ENCODE results near the gene ALPG.
"Not testable (repeated sequence)": the region's sequence is repeated elsewhere in the genome, so short reads cannot be mapped to it uniquely, and the experiment has no call there.

Gene ALPG

DNA sequence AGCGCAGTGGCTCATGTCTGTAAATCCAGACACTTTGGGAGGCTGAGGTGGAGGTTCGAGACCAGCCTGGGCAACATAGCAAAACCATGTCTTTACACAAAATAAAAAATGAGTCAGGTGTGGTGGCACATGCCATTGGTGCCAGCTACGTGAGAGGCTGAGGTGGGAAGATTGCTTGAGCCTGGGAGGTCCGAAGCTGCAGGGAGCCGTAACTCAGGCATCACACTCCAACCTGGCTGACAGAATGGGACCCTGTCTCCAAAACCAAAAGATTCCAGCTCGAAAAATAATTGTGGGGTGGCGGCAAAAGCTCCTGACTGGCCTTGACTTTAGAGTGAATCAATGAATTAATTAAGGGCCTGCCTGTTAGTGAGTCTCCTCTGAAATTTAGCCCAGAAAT, 29.3 kb upstream of the ALPG start:
- no peak for DNase-seq

DNA sequence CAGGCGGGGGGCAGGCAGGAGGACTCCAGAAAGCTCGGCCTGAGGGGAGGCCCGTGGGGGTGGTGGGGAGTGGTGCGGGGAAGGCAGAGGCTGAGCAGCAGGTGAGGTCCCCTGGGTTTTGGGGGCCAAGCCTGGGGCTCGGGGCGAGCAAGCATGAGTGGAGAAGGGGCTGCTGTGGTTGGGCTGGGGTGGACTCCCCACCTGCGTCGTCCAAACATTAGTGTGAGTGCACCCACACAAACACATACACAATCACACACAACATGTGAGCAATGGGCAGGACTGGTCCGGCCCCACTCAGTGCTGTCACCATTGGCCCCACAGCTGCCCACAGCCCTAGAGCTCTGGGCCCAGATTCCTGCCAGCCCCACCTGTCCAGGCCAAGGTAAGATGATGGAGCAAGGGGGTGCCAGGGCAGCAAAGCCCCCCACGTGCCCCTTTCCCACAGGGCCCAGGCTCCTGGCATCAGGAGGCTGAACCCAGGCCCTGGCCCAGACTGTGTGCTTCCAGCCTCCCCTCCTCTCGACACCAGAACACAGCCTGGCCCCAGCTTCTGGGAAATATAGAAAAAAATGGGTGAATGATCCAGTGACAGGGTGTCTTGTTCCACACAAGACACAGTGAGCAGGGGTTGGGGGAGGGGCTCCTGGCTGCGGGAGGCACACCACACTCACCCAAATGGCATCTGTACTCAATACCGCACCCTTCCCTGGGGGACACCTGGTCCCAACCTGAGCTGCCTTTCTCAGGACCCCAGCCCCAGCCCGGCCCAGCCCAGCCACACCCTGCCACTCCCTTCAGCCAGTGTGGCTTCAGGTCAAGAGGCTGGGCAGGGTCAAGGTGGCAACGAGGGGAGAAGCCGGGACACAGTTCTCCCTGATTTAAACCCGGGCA, 28.6 kb upstream of the ALPG start:
- no peak for DNase-seq

DNA sequence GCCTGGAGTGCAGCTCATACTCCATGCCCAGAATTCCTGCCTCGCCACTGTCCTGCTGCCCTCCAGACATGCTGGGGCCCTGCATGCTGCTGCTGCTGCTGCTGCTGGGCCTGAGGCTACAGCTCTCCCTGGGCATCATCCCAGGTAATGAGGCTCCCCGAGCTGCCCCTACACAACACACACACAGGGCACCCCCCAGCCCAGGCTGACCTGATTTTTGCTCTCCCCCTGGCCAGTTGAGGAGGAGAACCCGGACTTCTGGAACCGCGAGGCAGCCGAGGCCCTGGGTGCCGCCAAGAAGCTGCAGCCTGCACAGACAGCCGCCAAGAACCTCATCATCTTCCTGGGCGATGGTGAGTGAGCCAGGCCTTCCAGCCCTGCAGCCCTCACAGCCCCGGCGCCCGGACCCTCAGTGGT, 27.9 kb upstream of the ALPG start, which contains the start of gene ALPP:
ALPP (plus strand) TSS at position 17 of the 417 bp plus-strand sequence; CDS start at position 69, 52 bp downstream.
- DNase-seq: not testable (repeated sequence)

DNA sequence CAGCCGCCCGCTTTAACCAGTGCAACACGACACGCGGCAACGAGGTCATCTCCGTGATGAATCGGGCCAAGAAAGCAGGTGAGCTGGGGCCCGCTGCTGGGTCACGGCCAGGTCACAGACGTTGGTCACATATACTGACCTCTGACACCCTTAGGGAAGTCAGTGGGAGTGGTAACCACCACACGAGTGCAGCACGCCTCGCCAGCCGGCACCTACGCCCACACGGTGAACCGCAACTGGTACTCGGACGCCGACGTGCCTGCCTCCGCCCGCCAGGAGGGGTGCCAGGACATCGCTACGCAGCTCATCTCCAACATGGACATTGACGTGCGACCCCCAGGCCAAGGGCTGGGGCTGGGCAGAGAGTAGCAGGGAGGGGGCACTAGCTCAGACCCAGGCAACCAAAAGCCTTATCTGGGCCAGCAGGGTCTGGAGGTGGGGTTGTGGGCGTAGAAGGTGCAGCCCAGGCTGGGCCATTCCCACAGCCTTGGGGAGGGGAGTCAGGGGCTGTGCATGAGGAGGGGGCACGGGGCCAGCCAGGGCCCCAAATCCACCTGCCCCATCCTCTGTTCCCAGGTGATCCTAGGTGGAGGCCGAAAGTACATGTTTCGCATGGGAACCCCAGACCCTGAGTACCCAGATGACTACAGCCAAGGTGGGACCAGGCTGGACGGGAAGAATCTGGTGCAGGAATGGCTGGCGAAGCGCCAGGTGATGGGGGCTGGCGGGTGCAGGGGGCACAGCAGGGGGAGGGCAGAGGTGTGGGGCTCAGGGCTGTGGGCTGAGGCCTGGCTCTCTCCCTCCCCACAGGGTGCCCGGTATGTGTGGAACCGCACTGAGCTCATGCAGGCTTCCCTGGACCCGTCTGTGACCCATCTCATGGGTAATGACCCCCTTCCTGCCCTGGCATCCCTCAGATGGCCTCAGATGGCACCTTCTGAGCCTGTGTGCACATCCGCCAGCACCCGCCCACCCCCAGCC, 26.7 kb upstream of the ALPG start:
- DNase-seq: not testable (repeated sequence)

DNA sequence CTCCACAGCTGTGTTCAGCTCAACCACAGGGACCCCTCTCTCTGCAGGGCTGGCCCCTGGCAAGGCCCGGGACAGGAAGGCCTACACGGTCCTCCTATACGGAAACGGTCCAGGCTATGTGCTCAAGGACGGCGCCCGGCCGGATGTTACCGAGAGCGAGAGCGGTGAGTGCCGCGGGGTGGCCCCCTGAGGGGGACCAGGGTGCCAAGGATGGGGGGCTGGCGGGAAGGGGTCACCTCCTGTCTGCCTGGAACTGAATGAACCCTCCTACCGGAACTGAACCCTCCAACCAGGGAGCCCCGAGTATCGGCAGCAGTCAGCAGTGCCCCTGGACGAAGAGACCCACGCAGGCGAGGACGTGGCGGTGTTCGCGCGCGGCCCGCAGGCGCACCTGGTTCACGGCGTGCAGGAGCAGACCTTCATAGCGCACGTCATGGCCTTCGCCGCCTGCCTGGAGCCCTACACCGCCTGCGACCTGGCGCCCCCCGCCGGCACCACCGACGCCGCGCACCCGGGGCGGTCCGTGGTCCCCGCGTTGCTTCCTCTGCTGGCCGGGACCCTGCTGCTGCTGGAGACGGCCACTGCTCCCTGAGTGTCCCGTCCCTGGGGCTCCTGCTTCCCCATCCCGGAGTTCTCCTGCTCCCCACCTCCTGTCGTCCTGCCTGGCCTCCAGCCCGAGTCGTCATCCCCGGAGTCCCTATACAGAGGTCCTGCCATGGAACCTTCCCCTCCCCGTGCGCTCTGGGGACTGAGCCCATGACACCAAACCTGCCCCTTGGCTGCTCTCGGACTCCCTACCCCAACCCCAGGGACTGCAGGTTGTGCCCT, 25.2 kb upstream of the ALPG start:
- not testable (repeated sequence) for DNase-seq

DNA sequence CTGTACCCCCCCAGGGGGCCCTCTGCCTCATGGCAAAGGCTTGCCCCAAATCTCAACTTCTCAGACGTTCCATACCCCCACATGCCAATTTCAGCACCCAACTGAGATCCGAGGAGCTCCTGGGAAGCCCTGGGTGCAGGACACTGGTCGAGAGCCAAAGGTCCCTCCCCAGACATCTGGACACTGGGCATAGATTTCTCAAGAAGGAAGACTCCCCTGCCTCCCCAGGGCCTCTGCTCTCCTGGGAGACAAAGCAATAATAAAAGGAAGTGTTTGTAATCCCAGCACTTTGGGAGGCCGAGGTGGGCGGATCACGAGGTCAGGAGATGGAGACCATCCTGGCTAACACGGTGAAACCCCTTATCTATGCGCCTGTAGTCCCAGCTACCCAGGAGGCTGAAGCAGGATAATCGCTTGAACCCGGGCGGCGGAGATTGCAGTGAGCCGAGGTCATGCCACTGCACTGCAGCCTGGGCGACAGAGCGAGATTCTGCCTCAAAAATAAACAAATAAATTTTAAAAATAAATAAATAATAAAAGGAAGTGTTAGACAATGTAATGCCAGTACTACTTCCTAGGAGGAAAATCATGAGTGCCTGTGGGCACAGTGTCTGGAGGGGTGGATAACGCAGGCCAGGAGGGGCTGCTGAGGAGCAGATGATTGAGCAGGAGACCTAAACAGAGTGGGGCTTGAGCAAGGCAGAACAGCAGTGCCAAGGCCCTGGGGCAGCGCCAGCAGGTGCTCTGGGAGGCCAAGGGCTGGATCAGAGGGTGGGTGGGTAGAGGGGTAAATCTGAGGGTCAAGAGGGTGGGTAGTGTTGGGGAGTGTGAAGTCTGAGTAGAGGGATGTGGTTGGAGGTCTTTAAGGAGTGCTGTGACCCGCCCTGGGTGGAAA, 24.1 kb upstream of the ALPG start:
- DNase-seq: no peak

DNA sequence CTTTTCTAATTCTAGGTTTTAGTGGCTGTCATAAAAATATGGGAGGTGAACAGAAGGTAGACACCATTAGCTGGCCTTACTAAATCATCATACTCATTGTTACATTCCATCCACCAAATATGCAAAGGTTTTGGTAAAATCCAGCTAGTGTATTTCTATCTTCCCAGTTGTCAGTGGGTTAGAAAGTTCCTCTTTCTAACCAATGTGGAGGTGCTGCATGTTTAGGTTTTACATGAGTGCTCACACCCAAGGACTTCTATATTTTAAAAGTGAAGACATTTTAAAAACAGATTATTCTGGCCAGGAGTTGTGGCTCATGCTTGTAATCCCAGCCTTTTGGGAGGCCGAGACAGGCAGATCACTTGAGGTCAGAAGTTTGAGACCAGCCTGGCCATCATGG, 22.2 kb upstream of the ALPG start:
- no peak for DNase-seq

DNA sequence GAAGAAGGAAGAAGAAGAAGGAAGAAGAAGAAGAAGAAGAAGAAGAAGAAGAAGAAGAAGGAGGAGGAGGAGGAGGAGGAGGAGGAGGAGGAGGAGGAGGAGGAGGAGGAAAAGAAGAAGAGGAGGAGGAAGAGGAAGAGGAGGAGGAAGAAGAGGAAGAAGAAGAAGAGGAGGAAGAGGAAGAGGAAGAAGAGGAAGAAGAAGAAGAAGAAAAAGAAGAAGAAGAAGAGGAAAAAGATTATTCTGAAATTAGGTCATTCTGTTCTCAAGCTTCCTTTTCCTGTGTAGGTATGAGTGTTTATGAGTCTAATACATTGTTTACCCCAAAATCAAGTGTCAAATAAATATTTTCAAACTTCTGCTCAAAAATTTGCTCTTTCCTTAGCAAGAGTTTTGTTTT, 21.6 kb upstream of the ALPG start:
- DNase-seq: not testable (repeated sequence)

DNA sequence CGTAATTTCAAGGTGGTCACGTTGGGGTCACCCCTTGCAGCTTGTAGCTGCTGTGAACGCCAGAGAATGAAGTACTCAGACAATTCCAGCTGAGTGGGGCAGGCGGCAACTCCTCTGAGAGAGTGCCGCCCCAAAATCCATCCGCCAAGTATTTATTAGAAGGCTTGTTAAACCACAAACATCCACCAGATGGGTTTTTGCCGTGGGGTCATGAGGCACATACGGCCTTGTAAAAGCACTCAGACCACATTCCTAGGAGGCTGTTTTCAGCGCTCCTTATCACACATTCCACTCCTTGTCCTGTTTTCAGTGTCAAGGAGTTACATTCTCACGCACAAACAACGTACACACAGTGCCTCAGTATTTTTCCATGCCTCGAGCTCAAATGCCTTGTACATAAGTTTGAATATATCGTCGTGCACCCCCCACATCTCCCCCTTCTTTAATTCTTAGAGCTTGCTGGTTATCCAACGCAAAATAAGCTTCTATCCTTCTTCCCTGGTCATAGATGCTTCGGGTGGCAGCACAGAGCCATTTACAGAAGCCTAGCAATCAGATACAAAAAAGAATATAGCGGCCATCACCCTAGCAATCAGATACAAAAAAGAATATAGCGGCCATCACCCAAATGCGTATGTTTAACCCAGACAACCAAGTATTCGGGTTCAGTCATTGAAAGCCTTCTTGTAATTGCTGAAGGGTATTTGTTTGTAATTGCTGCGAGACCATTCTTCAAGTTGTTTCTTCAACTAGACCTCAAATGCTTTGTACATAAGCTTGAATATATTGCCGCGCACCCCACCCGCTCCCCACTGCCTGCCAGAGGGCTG, 20.8 kb upstream of the ALPG start:
- peak; percentile 97 for DNase-seq

DNA sequence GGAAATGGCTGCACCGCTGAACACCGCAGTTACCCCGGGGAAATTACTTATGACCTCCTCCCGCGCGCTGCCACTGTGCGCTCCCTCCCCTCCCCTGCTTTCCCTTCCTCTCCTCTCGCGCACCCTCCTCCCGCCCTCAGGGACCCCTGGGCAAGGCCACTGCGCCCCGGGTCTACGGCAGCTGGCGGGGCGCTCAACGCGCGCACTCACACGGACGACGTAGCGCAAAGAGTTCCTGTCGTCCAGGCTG, 20.2 kb upstream of the ALPG start:
- DNase-seq: no peak

DNA sequence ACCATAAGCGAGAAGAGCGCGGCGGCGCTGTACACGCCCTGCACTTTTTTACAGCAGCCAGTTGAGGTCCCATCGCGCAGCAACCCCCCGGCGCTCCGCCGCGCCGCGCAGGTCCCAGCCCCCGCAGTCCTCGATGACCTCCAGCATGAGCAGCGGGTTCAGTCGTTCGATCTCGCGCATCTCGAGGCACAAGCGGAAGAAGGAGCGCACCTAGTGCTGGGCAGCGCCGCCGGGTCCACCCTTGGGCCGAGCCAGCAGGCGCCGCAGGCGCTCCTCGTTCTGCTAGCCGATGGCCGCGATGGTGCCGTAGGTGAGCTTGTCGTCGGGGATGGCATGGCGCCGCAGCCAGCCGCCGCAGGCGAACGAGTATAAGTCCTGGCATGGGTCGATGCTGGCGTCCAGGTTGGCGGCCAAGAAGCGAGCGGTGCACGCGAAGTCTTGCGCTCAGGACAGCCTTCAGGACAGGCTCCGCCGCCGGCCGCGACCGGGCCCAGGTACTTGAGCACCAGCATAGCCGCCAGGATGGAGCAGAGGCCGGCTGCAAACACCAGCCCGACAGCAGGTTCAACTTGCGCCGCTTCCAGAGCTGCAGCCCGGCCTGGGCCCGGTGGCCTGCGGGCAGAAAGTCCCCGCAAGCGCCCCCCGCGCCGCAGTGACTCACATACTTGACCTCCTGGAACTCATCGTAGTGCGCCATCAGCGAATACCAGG, 19.7 kb upstream of the ALPG start:
- DNase-seq: peak; percentile 45

DNA sequence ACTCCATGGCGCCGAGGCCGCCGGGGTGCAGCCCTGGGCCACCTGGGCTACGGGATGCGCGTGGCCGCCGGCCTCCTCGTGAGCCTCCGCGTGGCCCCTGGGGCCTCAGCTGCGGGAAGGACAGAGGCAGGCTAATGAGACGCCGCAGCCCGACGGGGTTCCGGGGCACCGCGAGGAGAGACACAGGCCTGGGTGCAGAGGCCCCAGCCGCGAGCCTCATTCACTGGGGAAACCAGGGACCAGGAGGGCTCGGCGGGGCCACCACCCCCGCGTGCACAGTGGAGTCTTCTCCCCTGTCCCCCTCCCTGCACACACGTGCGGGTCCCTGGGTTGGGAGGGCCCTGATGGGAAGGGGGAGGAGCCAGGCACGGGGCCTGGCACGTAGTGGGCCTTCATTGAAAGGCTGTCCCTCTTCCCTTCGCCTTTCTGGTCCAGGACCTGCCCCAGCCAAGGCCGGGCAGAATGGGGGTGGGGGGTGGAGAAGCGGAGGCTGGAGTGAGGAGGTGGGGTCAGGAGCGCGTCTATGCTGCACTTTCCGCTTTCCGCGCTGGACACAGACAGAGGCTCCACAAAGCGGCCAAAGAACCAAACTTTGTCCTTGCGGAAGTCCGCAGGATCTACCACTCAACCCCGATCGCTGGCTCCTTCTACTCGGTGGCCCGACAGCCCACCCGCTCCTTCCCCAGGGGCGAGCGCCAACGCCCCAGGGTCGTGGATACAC, 19.0 kb upstream of the ALPG start:
- no peak for DNase-seq

DNA sequence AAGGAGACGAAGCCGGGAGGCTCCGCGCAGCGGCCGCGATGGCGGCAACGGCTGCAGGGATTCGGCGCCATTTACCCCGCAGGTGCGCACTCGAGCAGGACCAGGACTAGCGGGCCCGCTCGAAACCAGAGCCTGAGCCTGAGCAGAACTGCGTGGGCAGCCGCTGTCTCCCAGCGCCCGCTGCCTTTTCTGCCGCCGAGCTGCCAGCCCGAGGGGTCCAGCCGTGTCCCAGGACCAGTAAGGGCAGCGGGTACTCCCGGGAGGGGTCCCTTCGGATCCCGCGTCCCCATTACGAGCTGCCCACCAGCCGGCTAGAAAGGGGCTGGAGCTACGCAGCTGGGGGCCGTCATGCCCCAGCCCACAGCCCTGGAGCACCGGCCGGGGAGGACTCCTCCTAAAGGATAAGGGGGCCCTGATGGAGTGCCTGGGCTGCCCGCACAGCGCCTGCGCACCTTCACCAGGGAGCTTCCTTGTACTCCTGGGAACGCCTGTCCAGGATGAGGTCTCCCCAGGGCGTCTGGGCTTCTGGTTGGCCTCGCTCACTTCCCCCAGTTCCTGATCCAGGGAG, 18.2 kb upstream of the ALPG start:
- DNase-seq: no peak

DNA sequence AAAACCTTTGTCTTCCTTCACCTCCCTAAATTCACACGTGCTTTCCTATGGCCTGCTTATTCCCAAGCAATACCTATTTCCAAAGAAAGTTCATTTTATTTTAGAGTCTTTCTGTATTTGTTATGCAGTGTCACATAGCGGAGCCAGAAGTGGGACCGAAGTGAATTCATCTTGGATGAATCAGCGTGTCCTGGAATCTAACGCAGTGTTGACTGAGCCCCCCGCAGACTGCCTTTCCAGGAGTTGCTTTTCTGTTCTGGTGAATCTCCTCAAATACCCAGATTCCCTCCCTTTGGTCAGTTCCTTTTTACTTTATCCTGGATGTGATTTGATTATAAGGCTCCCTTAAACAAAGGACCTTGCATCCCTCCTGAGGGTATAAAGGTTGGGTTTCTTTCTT, 17.3 kb upstream of the ALPG start:
- peak; percentile 78 for DNase-seq

DNA sequence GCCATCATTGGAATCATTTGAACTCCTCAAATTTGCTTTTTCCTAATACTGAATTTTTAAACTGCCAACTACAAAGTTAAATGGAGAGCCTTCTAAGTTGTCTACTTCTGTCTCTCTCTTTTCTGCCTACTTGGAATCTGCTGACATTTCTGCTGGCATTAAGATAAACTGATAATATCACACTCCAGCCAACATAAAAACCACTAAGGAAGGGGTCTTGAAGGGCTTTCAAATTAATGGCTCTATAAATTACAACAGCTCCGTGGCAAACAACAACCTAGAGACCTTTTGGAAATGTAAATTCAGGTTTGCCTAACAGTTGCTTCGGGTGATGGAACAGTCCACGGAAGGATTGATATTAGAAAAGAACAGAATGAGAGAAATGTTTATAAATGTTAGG, 16.0 kb upstream of the ALPG start:
- no peak for DNase-seq

DNA sequence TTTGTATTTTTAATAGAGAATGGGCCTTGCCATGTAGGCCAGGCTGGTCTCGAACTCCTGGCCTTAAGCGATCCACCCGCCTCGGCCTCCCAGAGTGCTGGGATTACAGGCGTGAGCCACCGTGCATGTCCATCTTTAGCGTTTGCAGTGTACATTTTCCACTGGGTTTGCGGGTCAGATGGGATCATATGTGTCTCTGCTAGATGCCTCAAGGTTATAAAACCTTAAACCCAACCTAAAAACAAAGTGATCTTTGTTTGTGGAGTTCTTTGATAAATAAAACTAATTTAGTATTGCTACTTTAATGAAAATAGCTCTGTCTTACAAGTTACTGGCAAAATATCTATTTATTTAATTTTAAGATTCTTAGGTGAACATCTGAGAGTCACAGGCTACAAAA, 13.1 kb upstream of the ALPG start:
- no peak for DNase-seq

DNA sequence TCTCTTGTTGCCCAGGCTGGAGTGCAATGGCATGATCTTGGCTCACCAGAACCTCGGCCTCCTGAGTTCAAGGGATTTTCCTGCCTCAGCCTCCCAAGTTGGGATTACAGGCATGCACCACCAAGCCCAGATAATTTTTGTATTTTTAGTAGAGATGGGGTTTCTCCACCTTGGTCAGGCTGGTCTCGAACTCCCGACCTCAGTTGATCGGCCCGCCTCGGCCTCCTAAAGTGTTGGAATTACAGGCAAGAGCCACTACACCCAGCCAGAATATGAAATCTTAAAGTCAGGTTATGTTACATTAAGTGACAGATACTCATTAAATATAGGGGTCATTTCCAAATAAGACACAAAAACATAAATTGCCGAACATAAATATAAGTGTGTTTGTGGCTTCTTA, 12.2 kb upstream of the ALPG start:
- DNase-seq: not testable (repeated sequence)

DNA sequence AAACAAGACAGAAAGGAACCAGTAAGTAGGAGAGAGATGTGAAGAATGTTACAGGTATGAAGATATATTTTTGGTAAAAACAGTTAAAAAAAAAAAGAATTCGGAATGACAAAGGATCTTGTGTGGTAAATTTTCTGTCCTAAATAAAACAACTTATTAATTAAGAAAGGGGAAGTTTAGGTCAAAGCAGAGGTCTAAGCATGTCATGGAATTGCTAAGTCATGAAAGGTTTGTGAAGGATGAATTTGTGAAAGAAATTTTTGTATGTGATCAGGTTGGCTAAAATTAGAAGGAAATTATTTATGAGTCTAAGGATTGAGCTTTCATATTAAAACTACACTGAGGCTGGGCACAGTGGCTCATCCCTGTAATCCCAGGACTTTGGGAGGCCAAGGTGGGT, 11.1 kb upstream of the ALPG start:
- no peak for DNase-seq

DNA sequence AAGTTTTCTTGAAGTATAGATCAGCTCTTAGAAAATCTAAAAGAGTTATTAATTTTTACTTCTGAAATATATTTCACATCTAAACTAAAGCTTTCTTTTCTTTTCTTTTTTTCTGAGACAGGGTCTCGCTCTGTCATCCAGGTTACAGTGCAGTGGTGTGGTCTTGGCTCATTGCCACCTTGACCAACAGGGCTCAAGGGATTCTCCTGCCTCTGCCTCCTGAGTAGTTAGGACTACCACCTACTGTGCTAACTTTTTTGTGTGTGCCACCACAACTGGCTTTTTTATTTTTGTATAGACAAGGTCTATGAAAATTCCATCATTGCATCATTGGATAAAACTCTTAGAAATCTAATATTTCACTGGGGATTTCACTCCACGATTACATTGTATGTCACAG, 10.0 kb upstream of the ALPG start:
- DNase-seq: no peak
